GM21515 (cell line): ENCODE data around the gene GBF1.

Experiments
- ATAC-seq: cut with Tn5 transposase; IDR thresholded peaks from one replicate; pipeline ENCODE4 v1.9.1; 2021; ENCODE audit not compliant: unreplicated experiment

Gene GBF1

DNA sequence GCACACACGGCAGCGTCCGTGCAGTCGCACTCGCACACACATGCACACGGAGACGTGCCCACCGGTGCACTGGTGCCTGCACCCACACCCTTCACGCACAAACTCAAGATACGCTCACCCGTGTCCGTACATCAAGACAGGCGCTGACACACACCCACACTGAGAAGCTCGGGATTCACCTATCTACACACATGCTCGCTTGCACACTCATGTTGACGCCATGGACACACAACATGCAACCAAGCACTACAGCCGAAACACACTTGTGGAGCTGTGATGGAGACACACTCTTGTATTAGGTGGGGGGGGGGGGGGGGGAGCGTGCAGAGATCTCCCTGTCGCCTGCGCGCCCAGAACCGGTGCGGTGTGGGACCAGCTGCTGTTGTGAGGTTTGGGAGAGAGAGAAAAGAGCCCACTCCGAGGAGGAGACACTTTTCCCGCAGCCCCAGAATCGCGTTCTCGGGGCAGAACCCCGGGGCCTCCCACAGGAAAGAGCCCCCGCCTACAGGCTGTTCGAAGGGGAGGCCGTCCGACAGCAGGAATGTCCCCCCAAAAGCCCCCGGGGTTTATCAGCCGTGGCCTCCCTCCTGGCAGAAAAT is 149.6 kb downstream of the GBF1 start:
- peak; percentile 4 for ATAC-seq

DNA sequence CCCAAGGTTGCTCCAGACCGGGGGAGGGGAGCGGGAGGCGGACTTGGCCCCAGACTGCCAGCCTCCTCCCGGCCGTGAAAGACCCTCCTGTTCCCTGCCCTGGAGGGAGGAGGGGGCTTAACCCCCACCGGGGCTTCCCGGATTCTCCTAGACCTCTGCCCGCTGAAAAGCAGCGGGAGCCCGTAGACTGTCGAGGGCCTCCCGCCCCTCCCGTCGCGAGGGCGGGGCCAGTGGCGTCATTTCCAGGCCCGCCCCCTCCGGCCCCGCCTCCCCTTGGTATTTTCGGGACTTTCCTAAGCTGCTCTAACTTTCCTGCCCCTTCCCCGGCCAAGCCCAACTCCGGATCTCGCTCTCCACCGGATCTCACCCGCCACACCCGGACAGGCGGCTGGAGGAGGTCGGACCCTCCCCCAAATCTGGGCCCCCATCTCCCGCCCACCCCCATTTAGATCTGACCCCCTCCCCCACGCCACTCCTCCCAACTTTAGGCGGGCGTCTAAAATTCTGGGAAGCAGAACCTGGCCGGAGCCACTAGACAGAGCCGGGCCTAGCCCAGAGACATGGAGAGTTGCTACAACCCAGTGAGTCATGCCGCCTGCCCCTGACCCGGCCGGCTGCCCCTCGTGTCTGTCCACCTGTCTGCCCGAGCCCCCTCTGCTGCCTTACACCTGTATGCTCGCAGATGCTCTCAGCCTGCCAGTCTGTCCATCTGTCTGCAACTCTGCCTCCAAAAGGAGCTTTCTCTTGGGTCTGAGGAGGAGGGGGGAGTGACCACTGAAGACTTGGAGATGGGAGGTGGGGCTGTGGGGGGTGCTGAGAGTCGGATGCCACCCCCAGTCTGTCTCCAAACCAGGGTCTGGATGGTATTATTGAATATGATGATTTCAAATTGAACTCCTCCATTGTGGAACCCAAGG is 150.3 kb downstream of the GBF1 start, which contains the start of gene NFKB2:
TSS of gene NFKB2 (plus strand) at position 306 of the 917 bp plus-strand sequence. CDS start at position 561, 255 bp downstream.
- ATAC-seq: peak; percentile 19

GRCh38 chr10:102396317-102396650 is 151.0 kb downstream of the GBF1 start:
- no peak for ATAC-seq

- no peak for ATAC-seq
Measured at GRCh38 chr10:102396730-102397151, 151.4 kb downstream of the GBF1 start.

- ATAC-seq: no peak
Measured at GRCh38 chr10:102397222-102398171, 152.2 kb downstream of the GBF1 start.

GRCh38 chr10:102398172-102399020 is 153.1 kb downstream of the GBF1 start:
- no peak for ATAC-seq

GRCh38 chr10:102399217-102400021 is 154.1 kb downstream of the GBF1 start:
- peak; percentile 43 for ATAC-seq

DNA sequence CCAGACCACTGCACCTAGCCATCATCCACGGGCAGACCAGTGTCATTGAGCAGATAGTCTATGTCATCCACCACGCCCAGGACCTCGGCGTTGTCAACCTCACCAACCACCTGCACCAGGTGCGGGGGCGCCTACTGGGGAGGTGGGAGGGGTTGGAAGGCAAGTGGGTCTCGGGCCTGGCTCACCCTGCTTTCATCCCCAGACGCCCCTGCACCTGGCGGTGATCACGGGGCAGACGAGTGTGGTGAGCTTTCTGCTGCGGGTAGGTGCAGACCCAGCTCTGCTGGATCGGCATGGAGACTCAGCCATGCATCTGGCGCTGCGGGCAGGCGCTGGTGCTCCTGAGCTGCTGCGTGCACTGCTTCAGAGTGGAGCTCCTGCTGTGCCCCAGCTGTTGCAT is 154.7 kb downstream of the GBF1 start:
- no peak for ATAC-seq

DNA sequence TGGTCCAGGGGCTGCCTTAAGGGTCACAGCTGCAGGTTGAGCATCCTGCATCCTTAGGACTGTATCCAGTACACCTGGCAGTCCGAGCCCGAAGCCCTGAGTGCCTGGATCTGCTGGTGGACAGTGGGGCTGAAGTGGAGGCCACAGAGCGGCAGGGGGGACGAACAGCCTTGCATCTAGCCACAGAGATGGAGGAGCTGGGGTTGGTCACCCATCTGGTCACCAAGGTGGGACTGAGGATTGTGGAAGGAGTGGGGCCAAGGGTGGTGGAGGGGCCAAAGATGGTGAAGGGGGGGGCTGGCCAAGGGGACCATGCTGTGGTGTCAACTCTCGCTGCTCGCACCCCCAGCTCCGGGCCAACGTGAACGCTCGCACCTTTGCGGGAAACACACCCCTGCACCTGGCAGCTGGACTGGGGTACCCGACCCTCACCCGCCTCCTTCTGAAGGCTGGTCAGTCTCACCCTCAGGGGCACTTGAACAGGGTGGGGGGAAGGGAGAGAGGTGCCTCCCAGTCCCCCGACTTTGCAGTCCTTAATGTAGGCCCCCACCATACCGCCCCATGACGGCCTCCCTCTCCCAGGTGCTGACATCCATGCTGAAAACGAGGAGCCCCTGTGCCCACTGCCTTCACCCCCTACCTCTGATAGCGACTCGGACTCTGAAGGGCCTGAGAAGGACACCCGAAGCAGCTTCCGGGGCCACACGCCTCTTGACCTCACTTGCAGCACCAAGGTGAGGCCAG is 155.4 kb downstream of the GBF1 start:
- ATAC-seq: no peak

DNA sequence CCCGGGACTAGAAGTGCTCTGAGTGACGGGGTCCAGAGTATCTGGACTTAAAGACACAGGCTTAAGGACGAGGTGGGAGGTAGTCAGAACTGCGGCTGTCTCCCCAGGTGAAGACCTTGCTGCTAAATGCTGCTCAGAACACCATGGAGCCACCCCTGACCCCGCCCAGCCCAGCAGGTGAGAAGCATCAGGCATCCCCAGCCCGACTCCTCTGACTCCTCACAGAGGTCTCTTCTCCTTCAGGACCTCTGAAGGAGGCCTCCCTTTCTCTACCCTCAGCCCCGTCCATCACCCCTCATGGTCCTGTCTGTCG is 156.0 kb downstream of the GBF1 start:
- no peak for ATAC-seq

- ATAC-seq: no peak
Measured at GRCh38 chr10:102401735-102402511, 156.6 kb downstream of the GBF1 start.

GRCh38 chr10:102402512-102402896 is 157.2 kb downstream of the GBF1 start:
- ATAC-seq: no peak

DNA sequence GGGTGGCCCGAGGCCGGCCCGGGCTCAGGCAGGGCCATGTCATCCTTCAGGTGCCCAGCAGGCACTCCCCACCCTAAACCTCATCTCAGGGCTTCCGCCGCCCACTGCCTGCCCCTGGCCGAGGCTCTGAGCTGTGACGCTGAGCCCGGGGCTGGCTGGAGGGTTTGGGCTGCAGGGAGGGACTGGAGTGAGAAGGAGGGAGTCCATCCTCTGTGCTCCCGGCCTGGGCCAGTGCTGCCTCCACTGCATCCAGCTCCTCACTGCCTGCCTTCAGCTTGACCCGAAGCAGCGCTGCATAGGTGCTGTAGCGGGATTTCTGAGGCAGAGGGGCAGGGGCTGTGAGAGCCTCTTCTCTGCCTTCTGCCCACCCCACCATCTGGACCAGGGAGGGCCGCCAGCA is 157.8 kb downstream of the GBF1 start:
- no peak for ATAC-seq

GRCh38 chr10:102404361-102405107 is 159.2 kb downstream of the GBF1 start:
- no peak for ATAC-seq

GRCh38 chr10:102405108-102405571 is 159.8 kb downstream of the GBF1 start:
- ATAC-seq: no peak

- ATAC-seq: no peak
Measured at GRCh38 chr10:102405632-102406031, 160.3 kb downstream of the GBF1 start.

DNA sequence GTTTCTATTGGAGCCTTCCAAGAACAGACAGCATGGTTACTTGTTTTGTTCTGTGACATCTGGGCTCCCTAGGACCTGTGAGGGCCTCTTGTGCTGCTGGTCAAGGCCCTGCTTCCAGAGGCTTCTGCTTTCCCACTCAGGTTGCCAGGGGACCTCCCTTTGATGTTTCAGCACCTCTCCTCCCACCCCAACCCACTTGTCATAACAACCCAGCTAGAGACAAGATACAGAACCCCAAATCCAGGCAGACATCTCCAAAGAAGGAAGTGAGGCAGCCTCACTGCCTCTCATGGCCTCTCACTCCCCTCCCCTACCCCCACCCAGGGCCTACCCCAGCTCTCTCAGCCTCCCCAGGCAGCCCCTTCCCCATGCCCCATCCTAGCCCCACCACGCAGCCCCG is 161.5 kb downstream of the GBF1 start:
- no peak for ATAC-seq
